Medulla oblongata (tissue), 1 donor: ENCODE data around the gene NOP9.

Experiments used
- DNase-seq: peaks from one replicate; pipeline ENCODE4 v3.0.0-alpha.2; 2015; ENCODE audit errors: extremely low spot score

The NOP9 gene

DNA sequence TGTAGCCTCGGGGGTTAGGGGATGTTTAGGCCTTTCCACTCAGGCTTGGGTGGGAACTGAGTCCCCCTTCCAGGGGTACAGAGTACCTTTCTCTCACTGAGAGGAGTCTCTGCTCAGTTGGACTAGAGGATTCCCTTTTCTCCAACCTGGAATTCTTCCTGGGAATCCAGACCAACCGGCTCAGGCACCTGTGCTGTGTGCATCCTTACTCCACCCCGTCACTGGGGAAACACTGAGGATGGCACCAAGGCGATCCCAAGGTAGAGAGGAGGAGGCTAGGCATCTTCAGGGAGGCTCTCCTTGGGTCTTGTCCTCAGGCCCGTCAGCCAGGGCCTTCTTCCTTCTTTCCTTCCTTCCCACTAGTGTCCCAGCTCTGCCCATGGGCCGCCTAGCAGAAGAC, 35.8 kb upstream of the NOP9 start:
- DNase-seq = no peak

DNA sequence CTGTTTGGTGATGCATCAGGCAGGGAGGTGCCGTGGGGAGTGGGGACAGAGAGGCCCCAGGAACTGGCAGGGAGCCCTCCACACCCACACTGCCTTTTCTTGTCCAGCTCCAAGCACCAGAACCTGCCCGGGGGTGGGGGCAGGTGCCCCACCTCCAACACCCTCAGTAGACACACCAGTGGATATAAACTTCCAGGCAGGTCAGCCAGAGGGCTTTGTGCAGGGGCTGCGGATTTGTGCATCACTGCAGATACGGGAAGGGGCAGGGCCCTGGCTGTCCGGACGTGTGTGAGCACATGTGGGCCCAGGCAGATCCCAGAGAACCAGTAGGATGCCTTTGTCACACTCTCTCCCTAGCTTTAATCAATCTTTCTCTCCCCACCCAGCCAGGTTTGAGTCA, 35.4 kb upstream of the NOP9 start:
- no peak for DNase-seq

DNA sequence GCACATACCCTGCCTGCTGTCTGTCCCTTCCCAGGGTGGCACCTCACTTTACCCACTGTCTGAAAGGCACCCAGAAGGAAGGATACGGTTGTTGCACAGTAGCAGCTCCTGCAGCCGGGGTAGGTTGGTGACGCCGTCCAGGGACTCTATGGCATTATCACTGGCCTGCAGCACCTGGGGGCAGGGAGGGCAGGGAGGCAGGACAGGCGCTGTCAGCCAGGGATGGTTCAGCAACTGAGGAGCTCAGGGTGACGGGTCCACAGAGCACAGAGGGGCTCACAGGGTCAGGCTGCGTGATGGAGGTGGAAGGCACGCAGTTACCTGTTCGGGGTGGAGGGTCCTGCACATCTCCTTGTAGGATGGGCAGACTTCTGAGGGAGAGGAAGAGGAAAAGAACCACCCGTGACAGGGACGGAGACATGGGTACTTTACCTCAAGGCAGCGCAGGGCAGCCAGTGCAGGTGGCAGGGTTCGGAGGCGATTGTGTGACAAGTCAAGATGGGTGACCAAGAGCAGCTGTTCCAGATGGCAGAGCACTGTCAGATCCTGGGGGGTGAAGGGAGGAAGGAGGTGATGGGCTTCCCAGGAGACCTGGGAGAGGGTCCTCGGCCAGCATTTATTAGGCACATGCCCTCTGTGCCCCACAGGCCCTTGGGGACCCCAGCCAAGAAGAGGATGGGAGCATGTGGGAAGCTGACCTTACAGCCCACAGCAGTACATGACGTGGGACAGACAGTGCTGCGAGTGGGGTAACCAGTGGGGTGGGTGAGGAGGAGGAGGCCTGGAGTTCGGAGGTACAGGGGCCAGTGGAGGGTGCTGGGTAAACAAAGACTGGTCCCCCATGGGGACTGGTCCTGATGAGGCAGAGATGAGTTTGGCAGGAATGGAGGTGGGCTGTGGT, 33.1 kb upstream of the NOP9 start:
- DNase-seq = no peak

DNA sequence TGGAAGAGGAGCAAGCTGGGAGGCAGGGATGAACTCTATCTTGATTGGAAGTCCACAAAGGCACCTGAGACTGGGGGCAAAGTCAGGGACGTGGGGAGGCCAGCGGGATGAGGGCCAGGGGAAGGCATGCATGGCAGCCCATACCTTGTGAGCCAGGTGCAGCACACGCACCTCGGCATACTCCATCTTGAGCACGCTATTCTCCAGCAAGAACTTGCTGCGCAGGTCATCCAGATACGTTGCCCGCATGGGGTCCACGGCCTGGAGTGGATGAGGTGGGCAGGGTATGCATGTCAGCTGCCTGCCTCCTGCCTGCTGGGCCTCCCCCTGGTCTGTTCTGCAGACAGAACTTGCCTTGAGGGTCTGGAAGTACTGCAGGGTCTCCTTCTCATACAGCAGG, 32.1 kb upstream of the NOP9 start:
- DNase-seq = no peak

DNA sequence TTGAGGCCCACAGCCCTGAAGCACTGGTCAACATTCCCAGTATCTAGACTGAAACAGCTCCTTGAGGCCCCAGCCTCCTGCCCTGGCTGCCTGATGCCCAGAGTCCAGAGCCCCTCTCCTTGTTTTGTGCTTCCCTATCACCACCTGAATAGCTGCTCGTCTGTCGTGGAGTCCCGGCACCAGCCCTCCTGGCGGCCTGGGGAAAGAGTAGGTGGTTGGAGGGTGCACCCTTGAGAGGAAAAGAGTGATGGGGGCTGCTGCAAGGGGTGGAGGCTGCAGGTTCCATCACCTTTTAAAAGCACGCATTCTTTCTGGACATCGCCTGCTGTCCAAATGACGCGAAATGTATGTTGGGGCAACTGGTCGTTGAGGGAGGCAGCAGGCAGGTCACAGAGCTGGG, 31.4 kb upstream of the NOP9 start:
- DNase-seq = no peak

DNA sequence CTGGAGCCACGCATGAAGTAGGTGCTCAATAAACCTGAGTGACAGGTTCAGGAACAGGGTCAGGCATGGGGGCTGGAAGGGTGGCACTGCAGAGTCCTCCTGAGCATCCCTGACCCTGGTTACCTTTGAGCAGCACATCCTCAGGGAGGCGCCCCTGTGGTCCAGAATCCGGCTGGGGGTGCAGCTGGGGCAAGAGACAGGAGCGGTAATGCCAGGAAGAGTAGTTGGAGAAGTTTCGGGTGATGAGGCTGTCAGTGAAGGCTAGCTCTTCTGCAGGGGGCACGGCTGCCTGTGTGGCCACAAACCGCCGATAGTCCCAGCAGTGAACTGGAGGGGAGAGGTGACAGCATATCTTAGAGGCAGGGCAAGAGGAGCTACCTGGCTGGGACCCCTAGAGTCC, 30.3 kb upstream of the NOP9 start:
- no peak for DNase-seq

DNA sequence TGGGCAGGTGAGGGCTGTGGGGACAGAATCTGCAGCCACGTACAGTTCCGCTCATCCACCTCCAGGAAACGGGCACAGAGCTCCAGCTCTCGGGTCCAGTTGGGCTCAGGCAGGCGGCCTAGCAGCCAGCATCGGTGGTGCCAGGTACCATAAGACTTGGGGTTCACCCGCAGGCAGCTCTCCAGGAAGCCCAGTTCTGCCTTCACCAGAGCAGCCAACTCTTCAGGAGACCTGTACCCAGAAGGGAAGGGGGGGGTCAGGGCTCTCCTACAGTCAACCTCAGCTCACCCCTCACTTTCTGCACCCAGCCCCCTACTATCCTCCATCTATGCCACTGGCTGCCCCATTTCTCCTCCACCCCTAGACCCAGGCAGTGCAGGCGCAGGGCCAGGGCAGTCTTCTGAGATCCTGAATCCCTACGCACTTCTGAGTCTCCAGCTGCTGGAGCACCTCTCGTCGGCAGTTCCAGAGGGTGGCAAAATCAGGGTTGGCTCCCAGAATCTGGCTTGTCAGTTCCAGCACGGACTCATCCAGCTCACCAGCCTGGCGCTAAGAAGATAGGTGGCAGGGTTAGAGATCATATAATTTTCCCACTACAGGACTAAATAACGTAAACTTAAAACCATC, 29.6 kb upstream of the NOP9 start:
- DNase-seq = no peak

DNA sequence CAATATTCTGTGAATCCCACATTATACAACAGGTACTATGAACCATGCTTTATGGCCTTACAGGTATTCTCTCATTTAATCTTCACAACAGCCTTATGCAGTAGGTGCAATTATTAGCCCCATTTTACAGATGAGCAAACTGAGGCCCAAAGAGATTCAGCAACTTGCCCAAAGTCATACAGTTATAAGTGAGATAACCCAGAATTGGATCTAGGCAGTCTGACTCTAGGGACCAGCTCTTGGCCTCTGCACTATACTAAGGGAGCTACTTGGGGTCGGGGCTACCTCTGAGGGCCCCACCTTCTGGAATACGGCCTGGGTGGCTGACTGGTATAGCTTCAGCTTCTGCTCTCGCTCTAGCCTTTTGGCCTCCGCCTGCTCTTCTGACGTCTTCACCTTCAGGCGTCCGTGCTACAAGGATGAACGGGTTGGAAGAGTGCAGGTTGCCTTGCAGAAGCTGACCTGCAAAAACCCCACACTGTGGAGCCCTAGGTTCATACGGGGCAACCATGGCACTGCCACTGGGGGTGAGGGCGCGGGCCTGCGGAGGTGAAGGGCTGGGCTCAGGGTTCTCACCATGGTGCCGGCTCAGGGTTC, 29.0 kb upstream of the NOP9 start:
- no peak for DNase-seq

DNA sequence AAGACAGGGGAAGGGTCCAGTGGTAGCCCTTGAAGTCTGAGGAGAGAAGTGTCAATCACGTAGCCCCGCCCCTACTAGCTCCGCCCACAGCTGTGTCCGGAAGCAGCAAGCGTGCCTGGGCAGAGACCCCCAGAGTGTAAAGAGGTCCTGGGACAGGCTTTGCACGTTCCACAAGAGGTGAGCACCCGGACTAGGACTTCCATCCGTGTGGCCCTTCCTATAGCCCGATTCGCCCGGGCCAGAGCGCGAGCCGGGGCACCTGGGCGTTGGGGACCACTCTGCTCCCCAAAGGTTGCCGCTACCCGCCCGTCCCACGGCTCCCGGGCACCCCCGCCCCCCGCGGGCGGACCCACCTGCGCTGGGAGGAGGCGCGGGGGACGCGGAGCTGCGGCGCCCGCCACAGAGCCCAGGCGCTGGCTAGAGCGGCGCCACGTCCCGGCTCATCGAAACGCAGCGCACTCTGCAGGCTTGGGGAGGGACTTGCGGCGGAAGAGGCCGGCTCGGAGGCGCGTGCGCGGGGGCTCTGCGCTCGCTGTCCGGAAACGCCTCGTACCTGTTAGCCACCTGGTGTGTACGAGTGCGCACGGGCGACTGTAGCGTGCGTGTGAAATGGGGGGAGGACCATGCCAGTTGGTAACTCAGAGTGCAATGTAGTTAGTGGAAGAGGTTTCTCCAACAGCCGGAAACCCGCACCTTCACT, 28.4 kb upstream of the NOP9 start, which contains the start of gene RABGGTA:
Gene RABGGTA, minus strand, starts transcription at position 464 of the 700 bp plus-strand sequence. CDS start 482 bp downstream, outside the sequence.
- DNase-seq = peak; percentile 88

DNA sequence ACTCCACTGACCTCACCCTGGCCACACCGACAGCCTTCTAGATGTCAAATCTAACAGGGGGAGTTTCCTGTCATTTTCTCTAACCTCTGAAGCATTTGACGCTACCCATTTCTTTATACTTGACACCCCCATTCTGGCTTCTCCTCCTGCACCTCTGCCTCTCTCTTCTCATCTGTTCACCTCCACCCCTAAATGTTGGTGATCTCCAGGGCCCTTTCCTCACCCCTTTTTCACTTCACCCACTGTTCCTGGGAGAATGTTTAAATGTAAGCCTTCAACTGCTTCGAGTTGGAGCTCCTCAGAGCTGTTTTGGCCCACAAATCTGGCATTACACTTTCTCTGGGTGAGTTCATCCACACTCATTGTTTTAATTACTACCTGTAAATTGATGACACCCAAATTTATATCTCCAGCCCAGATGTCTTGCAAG, 27.8 kb upstream of the NOP9 start:
- DNase-seq = no peak

DNA sequence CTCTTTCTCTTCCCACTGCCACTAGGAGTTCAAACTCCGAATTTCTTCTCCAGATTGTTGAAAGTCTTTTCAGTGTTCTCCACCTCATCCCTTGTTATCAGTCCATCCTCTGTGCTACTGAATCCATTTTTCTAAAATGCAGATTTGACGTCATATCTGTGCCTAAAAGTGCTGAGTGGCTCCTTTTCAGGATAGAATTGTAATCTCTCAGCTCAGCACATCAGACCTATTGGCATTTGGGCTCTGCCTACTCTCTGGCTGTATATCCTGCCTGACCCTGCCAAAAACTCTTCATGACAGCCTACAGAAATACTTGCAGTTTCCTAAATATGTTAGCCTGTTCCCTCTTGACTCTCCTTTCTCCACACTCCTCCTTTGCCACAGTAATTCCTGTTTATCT, 27.2 kb upstream of the NOP9 start:
- DNase-seq = no peak

DNA sequence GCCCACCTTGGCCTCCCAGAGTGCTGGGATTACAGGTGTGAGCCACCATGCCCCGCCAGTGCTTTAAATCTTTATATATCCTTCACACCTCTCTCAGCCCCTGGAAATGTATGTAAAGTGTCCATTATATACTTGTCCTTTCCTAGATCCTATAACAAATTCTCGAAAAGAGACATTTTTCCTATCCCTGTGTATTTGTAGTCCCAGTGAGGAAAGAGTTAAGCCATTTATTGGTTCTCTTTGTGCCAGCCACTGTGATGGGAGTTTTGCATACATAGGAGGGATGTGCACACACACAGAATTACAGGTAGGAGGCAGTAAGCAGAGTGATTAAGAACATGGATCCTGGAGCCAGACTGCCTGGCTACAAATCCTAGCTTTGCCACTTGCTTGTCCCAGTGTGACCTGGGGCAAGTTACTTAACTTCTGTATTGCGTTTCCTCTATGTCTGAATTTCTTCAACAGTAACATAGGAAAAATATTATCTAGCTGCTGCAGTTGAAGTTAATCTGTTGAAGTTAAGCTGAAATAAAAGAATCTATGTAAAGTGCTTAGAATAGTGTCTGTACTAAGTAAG, 26.1 kb upstream of the NOP9 start:
- DNase-seq = no peak

DNA sequence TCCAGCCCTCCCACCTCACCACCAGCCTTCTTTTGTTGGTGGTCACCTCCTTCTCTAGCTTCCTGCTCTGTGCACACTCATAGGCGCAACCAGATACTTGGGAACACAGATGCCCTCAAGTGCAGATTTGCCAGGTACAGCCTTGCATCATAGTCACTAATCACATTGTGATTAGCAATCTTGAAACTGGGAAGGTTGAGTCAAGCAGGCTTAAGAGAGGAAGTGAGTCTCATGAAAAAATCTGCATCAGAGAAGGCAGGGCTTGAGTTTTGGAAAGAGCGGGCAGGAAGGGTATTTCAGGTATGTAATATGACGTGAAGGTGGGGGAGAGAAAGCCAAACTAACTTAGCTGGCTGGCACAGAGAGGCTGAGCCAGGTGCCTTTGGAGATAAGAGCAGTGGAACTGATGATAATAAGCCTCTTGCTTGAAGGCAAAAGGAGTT, 25.5 kb upstream of the NOP9 start:
- DNase-seq = peak; percentile 86

DNA sequence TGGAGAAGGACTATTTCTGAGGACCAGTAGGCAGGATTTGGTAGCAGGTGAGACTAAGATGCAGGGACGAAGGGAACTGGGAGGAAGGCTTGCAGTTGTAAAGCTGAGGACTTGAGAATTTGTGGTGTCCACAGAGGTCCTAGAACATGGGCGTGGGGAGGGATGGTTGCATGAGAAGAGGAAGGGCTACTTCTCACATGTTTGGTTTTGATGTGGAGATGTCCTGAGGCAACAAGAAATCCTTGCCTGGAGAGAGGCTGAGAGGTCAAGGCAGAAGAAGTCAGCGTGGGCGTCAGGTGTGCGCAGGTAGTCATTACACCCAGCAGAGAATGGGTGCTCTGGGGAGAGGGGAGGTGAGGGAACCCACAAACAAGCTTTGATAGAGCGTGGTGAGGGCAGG, 22.6 kb upstream of the NOP9 start:
- DNase-seq = no peak

DNA sequence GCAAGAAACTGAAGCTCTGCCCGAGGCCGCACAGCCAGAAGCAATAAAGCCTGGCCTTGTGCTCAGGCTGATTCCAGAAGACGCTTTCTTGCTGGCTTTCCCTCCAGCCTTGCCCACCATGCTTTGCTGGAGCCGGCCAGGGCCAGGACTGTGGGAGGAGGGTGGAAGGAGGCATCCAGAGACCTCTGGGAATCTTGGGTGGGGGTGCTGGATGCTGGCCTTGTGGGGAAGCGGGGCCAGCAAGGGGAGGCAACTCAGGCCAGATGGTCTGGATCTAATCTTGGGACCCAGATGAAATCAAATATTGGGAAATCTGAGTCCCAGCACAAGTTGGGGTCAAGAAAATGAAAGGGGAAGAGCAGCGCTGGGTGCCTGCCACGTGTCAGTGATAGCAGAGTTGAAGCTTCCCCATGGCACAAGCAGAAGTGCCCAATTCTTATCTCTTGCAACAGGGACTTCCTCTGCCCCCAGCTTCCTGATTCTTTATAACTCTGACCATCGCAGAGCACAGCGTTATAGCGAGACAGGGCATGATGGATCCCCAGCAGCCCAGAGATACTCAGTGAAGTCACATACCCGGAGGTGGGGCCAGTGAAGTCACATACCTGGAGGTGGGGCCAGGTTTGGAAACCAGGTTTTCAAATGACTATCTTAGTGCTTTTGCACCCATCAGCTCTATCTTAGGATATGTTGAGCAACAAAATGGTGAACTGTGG, 21.9 kb upstream of the NOP9 start:
- DNase-seq = peak; percentile 67

DNA sequence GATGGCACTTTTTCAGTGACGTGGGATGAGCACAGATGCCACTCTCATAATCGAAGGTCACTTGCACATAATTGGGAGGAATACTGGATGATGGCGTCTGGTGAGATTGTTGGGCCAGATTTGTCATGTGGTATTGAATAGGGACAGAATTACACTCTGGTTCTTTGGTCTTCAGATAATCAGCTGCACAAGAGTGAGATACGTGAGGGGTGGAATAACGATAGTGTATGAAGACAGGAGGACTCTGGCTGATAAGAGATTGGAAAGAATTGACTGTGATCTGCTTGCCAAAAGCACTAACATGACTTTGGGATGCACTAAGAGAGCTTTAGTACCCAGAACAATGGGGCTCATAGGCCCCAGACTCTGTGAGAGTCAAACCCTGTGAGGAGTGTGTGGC, 21.2 kb upstream of the NOP9 start:
- DNase-seq = no peak

DNA sequence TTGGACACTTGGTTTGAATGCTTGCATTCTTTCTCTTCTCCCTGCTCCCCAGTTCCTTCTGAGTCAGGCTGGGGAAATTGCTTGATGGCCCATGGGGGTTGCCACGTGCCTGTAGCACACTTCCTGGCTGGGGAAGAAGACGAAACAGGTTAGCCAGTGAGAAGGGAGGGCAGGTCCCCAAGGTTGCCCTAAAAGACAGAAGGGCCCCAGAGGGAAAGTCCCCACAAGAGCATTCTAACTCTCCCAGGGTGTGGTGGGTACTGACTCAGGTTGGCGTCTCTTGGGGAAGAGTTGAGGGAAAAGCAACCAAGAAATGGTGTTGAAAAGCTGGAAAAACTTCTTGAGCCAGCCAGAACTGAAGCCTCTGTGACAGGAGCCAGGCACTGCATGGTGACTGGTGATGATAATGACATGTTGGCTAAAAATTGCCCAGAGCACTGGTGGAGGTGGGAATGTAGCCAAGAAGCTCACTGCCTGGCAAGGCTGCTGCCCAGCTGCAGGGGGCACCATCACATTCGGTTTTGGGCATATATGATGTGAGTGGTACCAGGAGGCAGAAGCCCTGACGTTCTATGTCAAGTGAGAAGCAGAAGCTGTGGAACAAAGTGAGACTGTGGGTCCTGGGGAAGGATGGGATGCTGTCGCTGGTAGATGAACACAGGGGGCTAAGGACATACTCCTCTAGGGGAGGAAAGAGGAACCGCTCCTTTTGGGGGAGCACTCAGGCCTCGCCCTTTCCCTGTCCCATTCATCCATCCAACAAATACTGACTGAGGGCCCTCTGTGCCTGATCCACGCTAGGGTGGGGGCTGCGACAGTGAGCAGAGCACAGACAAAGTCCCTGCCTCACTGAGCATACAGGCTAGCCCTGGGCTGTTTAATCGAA, 20.1 kb upstream of the NOP9 start:
- DNase-seq = peak; percentile 67

DNA sequence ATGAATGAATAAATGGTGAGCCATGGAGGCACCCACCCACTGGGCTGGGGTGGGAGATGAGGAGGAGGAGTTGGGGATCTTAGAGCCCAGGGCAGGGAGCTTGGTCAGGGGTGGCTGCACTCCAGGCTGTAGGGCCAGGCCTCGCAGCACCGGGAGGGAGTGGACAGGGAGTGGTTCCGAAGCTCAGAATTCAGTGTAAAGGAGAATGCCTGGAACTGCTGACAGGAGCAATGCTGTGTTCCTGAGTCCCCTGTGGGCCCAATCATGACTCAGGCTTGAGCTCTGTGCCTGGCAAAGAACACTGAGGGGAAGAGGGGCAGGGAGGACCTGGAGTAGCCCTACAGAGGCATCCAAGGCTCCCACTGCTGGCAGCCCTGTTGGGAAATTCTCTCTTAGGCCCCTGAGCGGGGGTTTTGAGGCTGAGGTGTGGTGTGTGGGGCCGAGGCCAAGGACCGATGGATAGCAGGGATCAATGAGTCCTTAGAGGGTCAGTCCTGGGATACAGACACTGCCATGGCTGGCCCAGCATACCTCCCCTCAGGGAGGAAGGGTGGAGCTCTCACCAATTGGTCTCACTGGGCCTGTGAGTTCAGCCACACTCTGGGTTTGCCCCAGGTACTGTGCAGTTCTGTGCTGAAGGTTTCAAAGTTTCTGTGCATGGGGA, 18.7 kb upstream of the NOP9 start:
- DNase-seq = no peak

DNA sequence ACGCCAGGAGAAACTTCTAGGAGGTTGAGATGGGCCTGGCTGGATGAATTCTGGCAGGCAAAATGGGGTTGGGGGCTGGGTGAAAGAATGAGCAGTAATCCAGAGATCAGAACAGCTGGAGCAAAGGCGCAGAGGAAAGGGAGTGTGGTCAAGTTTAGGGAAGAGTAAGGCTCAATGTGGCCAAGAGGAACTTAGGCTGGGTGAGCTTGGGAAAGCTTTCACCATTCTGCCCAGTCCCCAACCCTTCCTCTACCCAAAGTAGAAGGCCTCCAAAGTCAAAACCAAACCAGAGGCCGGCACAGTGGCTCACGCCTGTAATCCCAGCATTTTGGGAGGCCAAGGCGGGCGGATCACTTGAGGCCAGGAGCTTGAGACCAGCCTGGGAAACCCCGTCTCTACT, 18.0 kb upstream of the NOP9 start:
- no peak for DNase-seq

DNA sequence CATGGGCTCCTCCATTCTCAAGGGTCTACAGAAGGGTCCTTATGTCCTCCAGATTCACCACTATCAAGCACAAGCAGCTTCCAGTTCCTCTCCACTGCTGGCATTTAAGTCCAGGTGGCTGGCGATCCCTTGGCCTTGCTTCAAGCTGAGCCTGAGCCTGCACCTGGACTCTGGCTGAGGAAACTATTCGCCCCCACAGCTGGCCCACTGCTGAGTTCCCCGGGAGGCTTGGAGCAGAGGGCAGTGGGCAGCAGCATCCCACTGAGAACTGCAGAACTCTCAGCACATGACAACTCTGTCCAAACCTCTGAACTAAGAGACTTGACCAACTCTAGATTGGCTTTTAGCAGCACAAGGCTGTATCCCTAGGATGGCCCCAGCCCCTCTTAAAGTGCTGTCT, 16.9 kb upstream of the NOP9 start:
- DNase-seq = no peak
